PC-3 (cell line): ENCODE measurements around the gene NPLOC4.

ENCODE experiments used
- EZH2 ChIP-seq: fragments of 300-600 bp; sonication (generic); IDR thresholded peaks from one replicate; pipeline ENCODE4 v1.6.1; 2017; ENCODE audit warnings: antibody characterized with exemption, mild to moderate bottlenecking, low read length; ENCODE audit not compliant: unreplicated experiment
- TF ChIP-seq, protein P1 (sequence below): fragments of 300-600 bp; sonication (generic); conservative IDR thresholded peaks from 2 replicates; pipeline ENCODE4 v1.5.1; 2017; ENCODE audit warnings: antibody characterized with exemption, low read depth, mild to moderate bottlenecking, low read length

DNA sequence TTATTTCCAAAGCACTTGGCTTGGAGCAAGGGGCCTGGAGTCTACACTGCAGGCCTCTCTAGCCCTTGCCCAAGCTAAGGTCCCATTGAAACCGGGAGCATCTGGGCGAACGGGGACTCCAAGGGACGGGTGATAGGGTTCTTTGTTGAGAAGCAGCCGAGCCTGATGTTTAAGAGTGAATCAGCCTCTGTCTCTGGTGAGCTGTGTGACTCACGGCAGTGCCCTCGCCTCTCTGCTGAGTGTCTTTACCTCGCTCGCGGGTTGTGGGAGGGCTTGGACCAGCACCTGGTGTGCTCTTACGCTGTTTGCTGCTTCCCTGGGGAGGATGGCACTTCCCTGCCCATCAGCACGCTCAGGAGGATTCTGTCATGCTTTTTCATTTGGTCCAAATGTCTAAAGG lies 48.2 kb upstream of the NPLOC4 start:
- TF ChIP-seq, protein P1, sequence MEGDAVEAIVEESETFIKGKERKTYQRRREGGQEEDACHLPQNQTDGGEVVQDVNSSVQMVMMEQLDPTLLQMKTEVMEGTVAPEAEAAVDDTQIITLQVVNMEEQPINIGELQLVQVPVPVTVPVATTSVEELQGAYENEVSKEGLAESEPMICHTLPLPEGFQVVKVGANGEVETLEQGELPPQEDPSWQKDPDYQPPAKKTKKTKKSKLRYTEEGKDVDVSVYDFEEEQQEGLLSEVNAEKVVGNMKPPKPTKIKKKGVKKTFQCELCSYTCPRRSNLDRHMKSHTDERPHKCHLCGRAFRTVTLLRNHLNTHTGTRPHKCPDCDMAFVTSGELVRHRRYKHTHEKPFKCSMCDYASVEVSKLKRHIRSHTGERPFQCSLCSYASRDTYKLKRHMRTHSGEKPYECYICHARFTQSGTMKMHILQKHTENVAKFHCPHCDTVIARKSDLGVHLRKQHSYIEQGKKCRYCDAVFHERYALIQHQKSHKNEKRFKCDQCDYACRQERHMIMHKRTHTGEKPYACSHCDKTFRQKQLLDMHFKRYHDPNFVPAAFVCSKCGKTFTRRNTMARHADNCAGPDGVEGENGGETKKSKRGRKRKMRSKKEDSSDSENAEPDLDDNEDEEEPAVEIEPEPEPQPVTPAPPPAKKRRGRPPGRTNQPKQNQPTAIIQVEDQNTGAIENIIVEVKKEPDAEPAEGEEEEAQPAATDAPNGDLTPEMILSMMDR: no peak
- TF ChIP-seq EZH2: no peak
